SK-N-SH (cell line): ENCODE results near the gene CHML. TPM values are rescaled to one million over a fixed set of nuclear protein-coding genes. Genes with fewer than 3 reads are reported as not detected.

Experiments used
- CTCF ChIA-PET: fragments of 300-600, 350-600 bp; formaldehyde crosslinking; extraction: SDS; loops from one replicate; lab custom pipeline; 2021; lab: Yijun Ruan, JAX
- POLR2A ChIA-PET: fragments of 350-600 bp; sonication (Branson Sonifier 250); formaldehyde crosslinking; extraction: SDS; loops from one replicate; lab custom pipeline; 2020; ENCODE audit warnings: antibody characterized with exemption, inconsistent platforms; lab: Yijun Ruan, JAX
- DNase-seq: peaks from one replicate; pipeline ENCODE4 v3.0.0; 2012
- H2AFZ ChIP-seq: fragments of 200-600 bp; sonication (generic); 2 replicates; pipeline ENCODE4 v1.8.1; 2016; ENCODE audit warnings: antibody characterized with exemption, mild to moderate bottlenecking, low read depth
- H3F3A ChIP-seq: fragments of 200-600 bp; sonication (generic); replicated peaks from 2 replicates; pipeline ENCODE3; 2016; ENCODE audit warnings: antibody characterized with exemption, mild to moderate bottlenecking; ENCODE audit not compliant: insufficient read depth
- H3K27ac ChIP-seq, 2 experiments: fragments of 200-500 bp in 1 of 2; fragments of 200-600 bp in 1 of 2; sonication (Bioruptor generic) in 1 of 2; sonication (generic), shearing (Covaris generic) in 1 of 2; 2 replicates each; pipeline versions ENCODE4 v1.5.1 to v1.6.1; 2014 to 2016; ENCODE audit warnings: low read depth in 2 of 2, inconsistent platforms in 1 of 2, low read length in 1 of 2, mild to moderate bottlenecking in 1 of 2, mixed read lengths in 1 of 2
- H3K27me3 ChIP-seq: fragments of 200-600 bp; sonication (generic), shearing (Covaris generic); 2 replicates; pipeline ENCODE4 v1.6.1; 2016; ENCODE audit warnings: mixed run types; ENCODE audit not compliant: insufficient read depth
- H3K36me3 ChIP-seq, 2 experiments: fragments of 200-500 bp in 1 of 2; fragments of 200-600 bp in 1 of 2; sonication (Bioruptor generic) in 1 of 2; sonication (generic) in 1 of 2; replicated peaks in 1 of 2; 2 replicates each; pipeline versions ENCODE3 to v1.5.1; 2014 to 2016; ENCODE audit warnings: low read length in 1 of 2, mild to moderate bottlenecking in 1 of 2; ENCODE audit not compliant: insufficient read depth in 2 of 2, control insufficient read depth in 1 of 2
- H3K4me1 ChIP-seq, 2 experiments: fragments of 200-500 bp in 1 of 2; fragments of 200-600 bp in 1 of 2; sonication (Bioruptor generic) in 1 of 2; sonication (generic), shearing (Covaris generic) in 1 of 2; 2 replicates each; pipeline versions ENCODE4 v1.5.1 to v1.6.1; 2014 to 2016; ENCODE audit warnings: low read depth in 1 of 2, low read length in 1 of 2, mixed run types in 1 of 2; ENCODE audit not compliant: insufficient read depth in 2 of 2, control insufficient read depth in 1 of 2
- H3K4me2 ChIP-seq: fragments of 200-600 bp; sonication (generic), shearing (Covaris generic); 2 replicates; pipeline ENCODE4 v1.6.1; 2017; ENCODE audit warnings: mixed run types
- H3K4me3 ChIP-seq, 2 experiments: fragments of 200-500 bp in 1 of 2; fragments of 200-600 bp in 1 of 2; sonication (Bioruptor generic) in 1 of 2; sonication (generic), shearing (Covaris generic) in 1 of 2; 2 replicates each; pipeline versions ENCODE4 v1.5.1 to v1.8.1; 2014 to 2016; ENCODE audit warnings: low read depth in 2 of 2, inconsistent platforms in 1 of 2, low read length in 1 of 2, mild to moderate bottlenecking in 1 of 2, mixed read lengths in 1 of 2, moderate library complexity in 1 of 2
- H3K79me2 ChIP-seq: fragments of 200-600 bp; sonication (generic); 2 replicates; pipeline ENCODE4 v1.8.1; 2017; ENCODE audit warnings: mild to moderate bottlenecking; ENCODE audit not compliant: insufficient read depth
- H3K9ac ChIP-seq: fragments of 200-600 bp; sonication (generic); 2 replicates; pipeline ENCODE4 v1.6.1; 2017; ENCODE audit warnings: mixed run types
- H3K9me2 ChIP-seq: fragments of 200-600 bp; sonication (generic); 2 replicates; pipeline ENCODE4 v1.6.1; 2017; ENCODE audit warnings: mixed run types
- H3K9me3 ChIP-seq: fragments of 200-600 bp; sonication (generic); 2 replicates; pipeline ENCODE4 v1.6.1; 2017; ENCODE audit warnings: mixed run types, mild to moderate bottlenecking, moderate library complexity
- H4K20me1 ChIP-seq: fragments of 200-600 bp; sonication (generic); 2 replicates; pipeline ENCODE4 v1.6.1; 2017; ENCODE audit warnings: mild to moderate bottlenecking, mixed run types; ENCODE audit not compliant: insufficient read depth
- CTCF ChIP-seq: fragments of 200-600 bp; sonication (generic); IDR thresholded peaks from 2 replicates; pipeline ENCODE4 v1.6.1; 2017; ENCODE audit warnings: antibody characterized with exemption, mild to moderate bottlenecking, moderate library complexity
- POLR2AphosphoS5 ChIP-seq: IDR thresholded peaks from 2 replicates; pipeline ENCODE4 v1.6.1; 2012; ENCODE audit warnings: low read depth, low read length
- RAD21 ChIP-seq: IDR thresholded peaks from 2 replicates; pipeline ENCODE4 v1.6.1; 2012; ENCODE audit warnings: mild to moderate bottlenecking, low read length
- RCOR1 ChIP-seq: fragments of 150-350 bp; IDR thresholded peaks from 2 replicates; pipeline ENCODE4 v1.6.1; 2017; ENCODE audit warnings: antibody characterized with exemption, low read length
- SIN3A ChIP-seq: IDR thresholded peaks from 2 replicates; pipeline ENCODE4 v1.6.1; 2012; ENCODE audit warnings: low read depth, mild to moderate bottlenecking, low read length, moderate library complexity, borderline replicate concordance
- SMC3 ChIP-seq: IDR thresholded peaks from 2 replicates; pipeline ENCODE4 v1.6.1; 2012; ENCODE audit warnings: low read depth, low read length, improper control_type of control experiment
- WGBS: methylation state at CpG from one replicate; pipeline ENCODE4 v1.1.6; 2017; ENCODE audit warnings: low lambda C conversion rate; 5-methylcytosine and 5-hydroxymethylcytosine counted together
- polyA plus RNA-seq, 3 experiments: library from polyadenylated mRNA; depleted of rRNA; stranded (reverse); fragments of >200 nt; gene quantifications; 2 replicates each; pipeline ENCODE4 v1.2.3, GENCODE V29; 2012
- TF ChIP-seq, protein P1 (sequence below): IDR thresholded peaks from 2 replicates; pipeline ENCODE4; 2012
- TF ChIP-seq, protein P2 (sequence below): IDR thresholded peaks from 2 replicates; pipeline ENCODE4 v1.4.0; 2012; ENCODE audit warnings: low read depth

CHML gene
- polyA plus RNA-seq, 1 of the 3 experiments (the other 2 are of a cell fraction), result 3.0 TPM

- H3K4me2 ChIP-seq, result no peak overlapping the region
- ChIA-PET CTCF (interaction anchor here (0.6 to 3.4 kb wide), 54 partner anchors 8 to 879 kb away, joined by 3 to 41 read pairs (median 4); partner anchors contain the start of genes EXO1 and KMO), POLR2A (interaction anchor here (0.7 to 1.5 kb wide), 2 partner anchors 238 to 243 kb away, joined by 3 to 4 read pairs; no protein-coding TSS in a partner anchor)
- H3F3A ChIP-seq, result peaks cover 9% of the 10 kb centered on the region
- no peaks in the 10 kb centered on the region for H3K9me2 ChIP-seq
- no peaks in the 10 kb centered on the region for H4K20me1 ChIP-seq
- H3K9ac ChIP-seq, result no peak overlapping the region
- no peaks in the 10 kb centered on the region for H3K36me3 ChIP-seq
- H3K9me3 ChIP-seq, result no peaks in the 10 kb centered on the region
- H2AFZ ChIP-seq, result no peak overlapping the region
- no peaks in the 10 kb centered on the region for H3K27me3 ChIP-seq
- H3K79me2 ChIP-seq, result no peaks in the 10 kb centered on the region
- H3K4me1 ChIP-seq, result peaks cover 6 to 18% of the 10 kb centered on the region in 2 experiments; a peak in 3 of 4 replicates
- WGBS, result 33% methylated on average over 3 of the region's 3 CpGs
- peak; percentile 76 for TF ChIP-seq CTCF
- peak; percentile 48 for TF ChIP-seq SMC3
- no peak for TF ChIP-seq SIN3A
- TF ChIP-seq, protein P1, sequence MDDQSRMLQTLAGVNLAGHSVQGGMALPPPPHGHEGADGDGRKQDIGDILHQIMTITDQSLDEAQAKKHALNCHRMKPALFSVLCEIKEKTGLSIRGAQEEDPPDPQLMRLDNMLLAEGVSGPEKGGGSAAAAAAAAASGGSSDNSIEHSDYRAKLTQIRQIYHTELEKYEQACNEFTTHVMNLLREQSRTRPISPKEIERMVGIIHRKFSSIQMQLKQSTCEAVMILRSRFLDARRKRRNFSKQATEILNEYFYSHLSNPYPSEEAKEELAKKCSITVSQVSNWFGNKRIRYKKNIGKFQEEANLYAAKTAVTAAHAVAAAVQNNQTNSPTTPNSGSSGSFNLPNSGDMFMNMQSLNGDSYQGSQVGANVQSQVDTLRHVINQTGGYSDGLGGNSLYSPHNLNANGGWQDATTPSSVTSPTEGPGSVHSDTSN, result no peak
- no peak for TF ChIP-seq POLR2AphosphoS5
- peak; percentile 83 for TF ChIP-seq RAD21
- peak; percentile 29 for DNase-seq
- H3K4me3 ChIP-seq, result no peak overlapping the region
- H3K27ac ChIP-seq, result no peak overlapping the region; a peak in 1 of 4 replicates
These were observed 29.1 kb downstream of the CHML start for GRCh38 chr1:241611063-241611462.

DNA sequence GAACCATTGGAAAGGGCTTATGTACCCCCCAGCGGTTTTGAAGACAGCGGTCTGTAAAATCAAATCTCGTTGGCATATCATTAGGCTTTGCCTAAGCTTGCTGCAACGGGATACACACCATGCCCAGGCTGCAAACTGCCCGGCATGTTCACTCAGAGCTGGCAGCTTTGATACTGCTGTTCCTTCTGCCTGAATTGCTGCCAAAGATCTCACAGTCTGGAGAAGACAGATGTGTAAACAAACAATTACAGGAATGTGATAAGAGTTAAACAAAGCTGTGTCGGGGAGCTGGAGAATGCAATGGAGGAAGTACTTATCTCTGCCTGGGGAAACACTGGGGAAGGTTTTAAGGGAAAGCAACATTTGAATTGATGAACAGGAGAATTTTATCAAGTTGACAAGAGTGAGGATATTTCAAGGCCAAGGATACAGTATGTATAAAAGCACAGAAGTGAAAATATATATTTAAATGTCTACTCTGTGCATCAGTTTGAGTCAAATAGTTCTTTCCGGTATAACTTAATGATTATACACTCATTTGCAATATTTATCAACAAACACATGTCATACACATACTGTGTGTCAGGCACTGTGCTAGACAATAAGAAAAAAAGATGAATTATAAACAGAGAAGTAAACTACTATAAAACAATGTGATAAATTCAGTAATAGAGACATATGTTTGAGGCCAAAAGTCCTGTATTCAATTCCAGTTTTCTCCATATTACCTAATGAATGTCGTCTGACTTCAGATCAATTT, 29.9 kb downstream of the CHML start:
- CTCF ChIA-PET, result interaction anchor here (0.6 to 3.4 kb wide), 45 partner anchors 8 to 878 kb away, joined by 3 to 41 read pairs (median 5); partner anchors contain the start of genes EXO1 and KMO
- H3F3A ChIP-seq, result peaks cover 9% of the 10 kb centered on the region
- H3K4me3 ChIP-seq, result no peak overlapping the region
- H3K9ac ChIP-seq, result no peak overlapping the region
- H3K4me1 ChIP-seq, result peaks cover 6 to 18% of the 10 kb centered on the region in 2 experiments; a peak in 3 of 4 replicates
- H4K20me1 ChIP-seq, result no peaks in the 10 kb centered on the region
- WGBS, result 52% methylated on average over 8 of the region's 8 CpGs
- no peak overlapping the region for H3K27ac ChIP-seq
- DNase-seq, result peak; percentile 8
- no peaks in the 10 kb centered on the region for H3K27me3 ChIP-seq
- POLR2A ChIA-PET, result interaction anchor here (1.5 kb wide), 1 partner anchor 239 kb away, joined by 4 read pairs; no protein-coding TSS in a partner anchor
- no peak overlapping the region for H2AFZ ChIP-seq
- no peaks in the 10 kb centered on the region for H3K9me3 ChIP-seq
- H3K36me3 ChIP-seq, result no peaks in the 10 kb centered on the region
- no peaks in the 10 kb centered on the region for H3K9me2 ChIP-seq
- H3K4me2 ChIP-seq, result no peak overlapping the region
- TF ChIP-seq RCOR1 (peak; percentile 45; the same call in 1 of the 2 replicates), CTCF (no peak)
- TF ChIP-seq, protein P2, sequence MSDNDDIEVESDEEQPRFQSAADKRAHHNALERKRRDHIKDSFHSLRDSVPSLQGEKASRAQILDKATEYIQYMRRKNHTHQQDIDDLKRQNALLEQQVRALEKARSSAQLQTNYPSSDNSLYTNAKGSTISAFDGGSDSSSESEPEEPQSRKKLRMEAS, result no peak
- TF ChIP-seq, all 33 proteins: peak for 1
- H3K79me2 ChIP-seq, result no peaks in the 10 kb centered on the region
